GM10248 (cell line): ENCODE data around the gene HCCS.
"Not testable (repeated sequence)": the region's sequence is repeated elsewhere in the genome, so short reads cannot be mapped to it uniquely, and the experiment has no call there.

Experiments
- CTCF ChIA-PET: fragments of 300-600 bp; sonication (Branson Sonifier 250); formaldehyde crosslinking; extraction: SDS; loops from one replicate; lab custom pipeline; 2021; ENCODE audit warnings: antibody characterized with exemption; lab: Yijun Ruan, JAX
- POLR2A ChIA-PET: fragments of 350-650 bp; sonication (Branson Sonifier 250); formaldehyde crosslinking; extraction: SDS; loops from one replicate; lab custom pipeline; 2020; ENCODE audit warnings: antibody characterized with exemption; lab: Yijun Ruan, JAX
- DNase-seq: peaks from one replicate; pipeline ENCODE4 v3.0.0; 2012; ENCODE audit errors: extremely low spot score
- TF ChIP-seq, protein P1 (sequence below): IDR thresholded peaks from 2 replicates; pipeline ENCODE4 v1.5.1; 2012; ENCODE audit warnings: mild to moderate bottlenecking, low read depth; ENCODE audit errors: extremely low read depth, missing control alignments, control extremely low read depth

HCCS gene

DNA sequence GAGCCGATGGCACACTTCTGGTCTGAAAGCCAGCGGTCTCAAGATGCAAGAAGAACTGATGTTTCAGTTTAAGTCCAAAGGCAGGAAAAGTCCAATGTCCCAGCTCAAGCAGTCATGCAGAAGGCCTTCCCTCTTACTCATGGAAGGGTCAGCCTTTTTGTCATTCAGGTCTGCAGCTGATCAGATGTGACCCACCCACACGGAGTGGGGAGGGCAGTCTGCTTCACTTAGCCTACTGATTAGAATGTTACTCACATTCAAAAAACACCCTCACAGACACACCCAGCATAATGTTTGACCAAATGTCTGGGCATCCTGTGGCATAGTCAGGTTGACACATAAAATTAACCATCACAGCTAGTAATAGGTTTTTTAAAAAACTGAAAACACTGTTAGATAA is 6.6 kb downstream of the HCCS start:
- POLR2A ChIA-PET: no interaction called here
- CTCF ChIA-PET: interaction anchor here (1.2 kb wide), 1 partner anchor 19 kb away, joined by 3 read pairs; no protein-coding TSS in a partner anchor
- TF ChIP-seq, protein P1, sequence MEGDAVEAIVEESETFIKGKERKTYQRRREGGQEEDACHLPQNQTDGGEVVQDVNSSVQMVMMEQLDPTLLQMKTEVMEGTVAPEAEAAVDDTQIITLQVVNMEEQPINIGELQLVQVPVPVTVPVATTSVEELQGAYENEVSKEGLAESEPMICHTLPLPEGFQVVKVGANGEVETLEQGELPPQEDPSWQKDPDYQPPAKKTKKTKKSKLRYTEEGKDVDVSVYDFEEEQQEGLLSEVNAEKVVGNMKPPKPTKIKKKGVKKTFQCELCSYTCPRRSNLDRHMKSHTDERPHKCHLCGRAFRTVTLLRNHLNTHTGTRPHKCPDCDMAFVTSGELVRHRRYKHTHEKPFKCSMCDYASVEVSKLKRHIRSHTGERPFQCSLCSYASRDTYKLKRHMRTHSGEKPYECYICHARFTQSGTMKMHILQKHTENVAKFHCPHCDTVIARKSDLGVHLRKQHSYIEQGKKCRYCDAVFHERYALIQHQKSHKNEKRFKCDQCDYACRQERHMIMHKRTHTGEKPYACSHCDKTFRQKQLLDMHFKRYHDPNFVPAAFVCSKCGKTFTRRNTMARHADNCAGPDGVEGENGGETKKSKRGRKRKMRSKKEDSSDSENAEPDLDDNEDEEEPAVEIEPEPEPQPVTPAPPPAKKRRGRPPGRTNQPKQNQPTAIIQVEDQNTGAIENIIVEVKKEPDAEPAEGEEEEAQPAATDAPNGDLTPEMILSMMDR: no peak
- no peak for DNase-seq

DNA sequence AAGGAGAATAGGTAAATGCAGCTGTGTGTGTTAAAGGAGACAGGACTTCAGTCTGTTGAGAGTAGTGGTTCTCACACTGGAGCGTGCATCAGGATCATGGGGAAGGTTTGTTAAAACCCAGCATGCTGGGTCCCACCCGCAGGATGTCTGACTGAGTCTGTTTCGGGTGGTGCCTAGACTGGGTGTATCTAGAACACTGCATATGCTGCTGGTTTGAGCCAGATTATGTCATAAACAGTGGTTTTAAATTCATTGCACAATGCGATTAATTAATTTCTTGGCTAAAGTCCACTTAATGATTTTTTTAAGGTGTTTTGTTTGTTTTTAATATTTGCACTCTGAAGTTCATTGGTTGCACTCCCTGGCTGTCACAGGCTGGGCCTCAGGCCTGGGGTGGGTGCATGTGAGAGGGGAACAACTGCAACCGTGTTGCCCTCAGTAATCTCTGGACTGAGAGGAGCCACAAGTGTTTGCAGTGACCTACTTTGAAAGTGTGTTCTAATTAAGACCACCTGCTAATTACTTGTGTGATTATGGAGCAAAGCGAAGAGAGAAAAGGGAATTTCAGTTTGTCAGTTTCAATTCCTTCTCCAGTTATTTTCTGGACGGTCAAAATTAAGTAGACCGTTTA is 8.3 kb downstream of the HCCS start:
- no peak for DNase-seq
- TF ChIP-seq, protein P1: no peak
- ChIA-PET POLR2A (no interaction called here), CTCF (no interaction called here)

DNA sequence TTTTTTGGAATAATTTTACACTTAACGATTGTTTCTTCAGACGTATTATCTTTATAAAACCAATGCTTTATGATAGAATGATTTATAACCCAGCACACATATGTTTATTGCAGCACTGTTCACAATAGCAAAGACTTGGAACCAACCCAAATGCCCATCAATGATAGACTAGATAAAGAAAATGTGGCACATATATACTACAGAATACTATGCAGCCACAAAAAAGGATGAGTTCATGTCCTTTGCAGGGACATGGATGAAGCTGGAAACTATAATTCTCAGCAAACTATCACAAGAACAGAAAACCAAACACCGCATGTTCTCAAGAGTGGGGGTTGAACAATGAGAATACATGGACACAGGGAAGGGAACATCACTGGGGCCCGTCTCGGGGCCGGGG is 12.0 kb downstream of the HCCS start:
- POLR2A ChIA-PET, DNase-seq, CTCF ChIA-PET: not testable (repeated sequence)

DNA sequence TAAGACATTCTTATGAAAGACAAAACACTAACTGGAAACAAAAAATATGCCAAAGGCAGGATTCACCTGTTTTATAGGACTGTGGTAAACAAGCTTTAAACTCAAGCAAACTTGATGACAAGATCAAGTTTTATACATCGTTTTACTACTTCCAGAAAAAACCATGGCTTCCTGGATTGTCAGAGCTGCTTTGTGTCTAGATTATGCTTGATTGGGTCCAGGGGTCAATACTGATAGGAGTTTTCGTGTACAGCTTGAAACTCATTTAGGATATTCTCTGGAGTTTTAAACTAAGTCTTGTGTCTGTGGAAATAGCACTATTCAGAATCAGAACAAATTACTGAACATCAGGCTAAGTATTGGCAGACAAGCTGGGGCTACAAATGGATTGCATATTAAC is 13.0 kb downstream of the HCCS start:
- ChIA-PET POLR2A (no interaction called here), CTCF (interaction anchor here (0.7 kb wide), 1 partner anchor 11 kb away, joined by 3 read pairs; no protein-coding TSS in a partner anchor)
- TF ChIP-seq, protein P1: no peak
- DNase-seq: no peak

DNA sequence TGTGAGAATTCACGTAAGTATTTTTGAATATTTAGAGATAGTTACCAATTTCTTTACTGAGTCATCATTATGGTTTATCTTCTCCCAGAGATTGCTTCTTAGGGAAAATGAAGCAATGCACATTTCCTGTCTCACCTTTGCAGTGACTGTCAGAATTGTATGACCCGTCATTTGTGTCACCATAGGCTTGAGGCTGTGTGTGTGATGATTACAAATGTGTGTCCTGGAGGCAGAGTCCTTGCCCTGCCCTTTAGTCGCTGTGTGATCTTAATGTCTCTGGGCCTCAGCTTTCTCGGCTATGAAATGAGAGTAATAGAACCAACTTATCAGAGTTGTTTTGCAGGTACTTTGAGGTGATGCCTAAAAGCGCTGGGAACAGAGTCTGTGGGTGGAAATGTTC is 13.9 kb downstream of the HCCS start:
- ChIA-PET CTCF (interaction anchor here (1.2 kb wide), 1 partner anchor 12 kb away, joined by 4 read pairs; no protein-coding TSS in a partner anchor), POLR2A (no interaction called here)
- TF ChIP-seq, protein P1: no peak
- no peak for DNase-seq

DNA sequence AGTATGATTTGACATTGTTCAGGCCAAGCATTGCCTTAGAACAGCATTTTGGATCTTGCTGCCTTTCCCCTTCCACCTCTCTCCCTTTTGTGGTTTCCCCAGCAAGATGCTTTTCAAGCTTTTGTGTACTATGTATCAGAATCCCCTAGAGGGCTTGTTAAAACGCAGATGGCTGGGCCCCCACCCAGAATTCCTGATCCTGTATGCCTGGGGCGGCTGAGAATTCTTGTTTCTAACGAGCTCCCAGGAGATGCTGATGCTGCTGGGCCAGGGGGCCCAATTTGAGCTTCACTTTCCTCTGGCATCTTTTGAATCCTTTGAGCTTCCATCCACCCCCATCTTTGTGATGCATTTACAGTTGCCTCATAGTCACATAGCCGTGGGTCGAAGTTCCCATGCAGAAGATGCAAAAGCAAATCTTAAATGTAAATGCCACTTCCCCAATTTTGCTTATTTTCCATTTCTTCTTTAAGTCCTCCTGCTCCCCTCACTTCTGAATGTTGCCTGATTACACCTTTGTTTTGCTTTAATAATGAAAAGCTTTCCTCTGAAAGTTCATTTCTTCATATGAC is 18.5 kb downstream of the HCCS start:
- CTCF ChIA-PET: interaction anchor here (1.0 kb wide), 1 partner anchor 939 kb away, joined by 3 read pairs; no protein-coding TSS in a partner anchor
- POLR2A ChIA-PET: no interaction called here
- no peak for DNase-seq
- TF ChIP-seq, protein P1: no peak

DNA sequence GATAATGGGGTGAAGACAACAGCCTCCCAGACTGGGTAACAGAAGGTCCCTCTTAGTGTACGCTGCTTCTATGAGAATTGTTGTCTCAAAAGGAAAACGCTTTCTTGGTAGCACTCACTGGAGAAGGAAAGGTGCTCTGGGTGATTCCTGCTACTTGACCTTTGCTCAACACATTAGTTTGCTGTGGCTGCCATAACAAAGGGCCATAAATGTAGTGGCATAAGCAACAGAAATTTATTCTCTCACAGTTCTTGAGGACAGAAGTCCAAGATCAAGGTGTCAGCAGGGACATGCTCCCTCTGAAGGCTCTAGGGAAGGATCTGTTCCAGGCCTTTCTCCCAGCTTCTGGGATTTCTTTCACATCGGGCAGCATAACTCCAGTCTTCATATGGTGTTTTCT is 19.0 kb downstream of the HCCS start:
- DNase-seq: no peak

More for the DNA sequence above, 19.0 kb downstream of the HCCS start:
- POLR2A ChIA-PET: no interaction called here
- TF ChIP-seq, protein P1: no peak
- CTCF ChIA-PET: interaction anchor here (1.0 kb wide), 1 partner anchor 940 kb away, joined by 3 read pairs; no protein-coding TSS in a partner anchor
